ENCODE results near the gene SLC39A10.
"Not testable (repeated sequence)": the region's sequence is repeated elsewhere in the genome, so short reads cannot be mapped to it uniquely, and the experiment has no call there.

Gene SLC39A10

GRCh38 chr2:195656859-195657633 lies at the start of gene SLC39A10:
Gene SLC39A10 (plus strand): TSS chr2:195657226. CDS start chr2:195680043, 22,817 bp downstream.
- peak; percentile 91 to 96 (median 94) for DNase-seq

GRCh38 chr2:195608768-195609454 lies 48.1 kb upstream of the SLC39A10 start:
- DNase-seq = no peak

- no peak for DNase-seq
Measured at GRCh38 chr2:195610717-195611116, 46.3 kb upstream of the SLC39A10 start.

GRCh38 chr2:195612611-195613495 lies 44.2 kb upstream of the SLC39A10 start:
- no peak for DNase-seq

GRCh38 chr2:195613922-195614321 lies 43.1 kb upstream of the SLC39A10 start:
- no peak for DNase-seq

- DNase-seq = no peak
Measured at GRCh38 chr2:195619590-195619989, 37.4 kb upstream of the SLC39A10 start.

- no peak for DNase-seq
Measured at GRCh38 chr2:195620501-195620900, 36.5 kb upstream of the SLC39A10 start.

- no peak for DNase-seq
Measured at GRCh38 chr2:195622966-195623365, 34.1 kb upstream of the SLC39A10 start.

- no peak for DNase-seq
Measured at GRCh38 chr2:195626507-195626906, 30.5 kb upstream of the SLC39A10 start.

- DNase-seq = no peak
Measured at GRCh38 chr2:195628666-195629065, 28.4 kb upstream of the SLC39A10 start.

GRCh38 chr2:195632856-195633572 lies 24.0 kb upstream of the SLC39A10 start:
- DNase-seq = no peak

GRCh38 chr2:195633573-195633870 lies 23.5 kb upstream of the SLC39A10 start:
- DNase-seq = no peak

- DNase-seq = no peak
Measured at GRCh38 chr2:195633974-195634373, 23.1 kb upstream of the SLC39A10 start.

GRCh38 chr2:195636890-195637289 lies 20.1 kb upstream of the SLC39A10 start:
- no peak for DNase-seq

- no peak for DNase-seq
Measured at GRCh38 chr2:195638750-195639149, 18.3 kb upstream of the SLC39A10 start.

GRCh38 chr2:195639238-195639858 lies 17.7 kb upstream of the SLC39A10 start:
- DNase-seq = no peak

GRCh38 chr2:195639959-195640358 lies 17.1 kb upstream of the SLC39A10 start:
- no peak for DNase-seq

- DNase-seq = no peak
Measured at GRCh38 chr2:195642027-195642678, 14.9 kb upstream of the SLC39A10 start.

GRCh38 chr2:195642679-195643068 lies 14.4 kb upstream of the SLC39A10 start:
- DNase-seq = no peak

GRCh38 chr2:195644708-195645107 lies 12.3 kb upstream of the SLC39A10 start:
- not testable (repeated sequence) for DNase-seq

- DNase-seq = no peak
Measured at GRCh38 chr2:195645413-195645812, 11.6 kb upstream of the SLC39A10 start.

- no peak for DNase-seq
Measured at GRCh38 chr2:195646424-195646823, 10.6 kb upstream of the SLC39A10 start.
